GM12864 (cell line): ENCODE measurements around the gene RAPGEF4.

Source experiments
- DNase-seq: peaks from one replicate; pipeline ENCODE4 v3.0.0-alpha.2; 2011; ENCODE audit warnings: low read depth
- H3K4me3 ChIP-seq: 2 replicates; pipeline ENCODE4 v1.5.1; 2011; ENCODE audit warnings: mild to moderate bottlenecking, low read depth, low read length, control low read depth
- TF ChIP-seq, protein P1 (sequence below): IDR thresholded peaks from 2 replicates; pipeline ENCODE4 v1.5.1; 2011; ENCODE audit warnings: low read depth, mild to moderate bottlenecking, moderate library complexity, low read length, control low read depth, inconsistent platforms; ENCODE audit errors: missing control alignments

The RAPGEF4 gene

DNA sequence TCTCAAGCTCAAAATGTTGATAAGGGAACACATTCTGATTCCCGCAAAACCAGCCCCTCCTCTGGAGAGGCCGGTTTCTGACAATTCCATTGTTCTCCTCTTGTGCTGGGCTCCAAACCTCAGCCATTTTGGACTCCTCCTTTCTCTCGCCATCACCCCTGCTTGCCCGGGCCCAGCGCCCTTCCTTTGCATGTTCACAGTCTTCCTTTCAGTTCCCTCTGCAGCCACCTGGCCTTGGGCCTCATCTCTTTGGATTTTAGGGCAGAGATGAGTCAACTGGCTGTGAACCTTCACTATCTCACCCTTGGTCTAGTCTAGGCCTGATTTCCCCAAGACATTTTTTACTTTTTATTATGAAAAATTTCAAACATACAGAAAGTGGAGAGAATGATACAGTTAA is 184.1 kb downstream of the RAPGEF4 start:
- TF ChIP-seq, protein P1, sequence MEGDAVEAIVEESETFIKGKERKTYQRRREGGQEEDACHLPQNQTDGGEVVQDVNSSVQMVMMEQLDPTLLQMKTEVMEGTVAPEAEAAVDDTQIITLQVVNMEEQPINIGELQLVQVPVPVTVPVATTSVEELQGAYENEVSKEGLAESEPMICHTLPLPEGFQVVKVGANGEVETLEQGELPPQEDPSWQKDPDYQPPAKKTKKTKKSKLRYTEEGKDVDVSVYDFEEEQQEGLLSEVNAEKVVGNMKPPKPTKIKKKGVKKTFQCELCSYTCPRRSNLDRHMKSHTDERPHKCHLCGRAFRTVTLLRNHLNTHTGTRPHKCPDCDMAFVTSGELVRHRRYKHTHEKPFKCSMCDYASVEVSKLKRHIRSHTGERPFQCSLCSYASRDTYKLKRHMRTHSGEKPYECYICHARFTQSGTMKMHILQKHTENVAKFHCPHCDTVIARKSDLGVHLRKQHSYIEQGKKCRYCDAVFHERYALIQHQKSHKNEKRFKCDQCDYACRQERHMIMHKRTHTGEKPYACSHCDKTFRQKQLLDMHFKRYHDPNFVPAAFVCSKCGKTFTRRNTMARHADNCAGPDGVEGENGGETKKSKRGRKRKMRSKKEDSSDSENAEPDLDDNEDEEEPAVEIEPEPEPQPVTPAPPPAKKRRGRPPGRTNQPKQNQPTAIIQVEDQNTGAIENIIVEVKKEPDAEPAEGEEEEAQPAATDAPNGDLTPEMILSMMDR = no peak
- H3K4me3 ChIP-seq = no peak overlapping the region
- DNase-seq = peak; percentile 25

DNA sequence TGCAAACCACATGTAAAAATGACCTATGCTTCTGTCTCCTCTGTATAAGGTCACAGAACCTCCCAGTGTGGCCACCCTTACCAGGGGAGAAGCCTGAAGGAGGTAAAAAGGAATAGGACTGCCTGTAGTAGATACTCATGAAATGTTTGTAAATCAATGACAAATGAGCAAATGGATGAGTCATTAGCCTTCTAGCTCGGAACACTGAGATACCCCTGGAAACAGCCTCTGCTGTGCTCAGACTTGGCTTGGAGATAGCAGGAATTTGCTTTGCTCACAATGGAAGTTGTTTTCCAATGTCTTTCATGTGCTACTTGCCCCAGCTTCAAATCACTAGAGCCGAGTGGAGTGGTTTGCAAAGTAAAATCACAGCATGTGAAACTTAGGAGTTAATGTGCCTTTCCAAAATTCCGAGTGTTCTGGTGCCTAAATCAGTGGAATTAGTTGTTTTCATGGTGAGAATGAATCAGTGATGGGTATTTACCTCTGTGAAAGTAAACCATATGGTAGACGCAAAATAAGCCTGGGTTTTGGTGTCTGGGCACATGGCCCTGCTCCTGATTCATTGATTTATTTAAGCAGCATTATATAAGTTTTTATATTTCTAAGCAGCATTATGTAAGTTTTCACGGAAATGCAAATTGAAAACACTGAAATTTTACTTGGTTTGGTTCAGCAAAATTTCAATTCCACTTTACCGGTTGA is 186.0 kb downstream of the RAPGEF4 start:
- TF ChIP-seq, protein P1 = no peak
- no peak for DNase-seq
- H3K4me3 ChIP-seq = no peak overlapping the region

DNA sequence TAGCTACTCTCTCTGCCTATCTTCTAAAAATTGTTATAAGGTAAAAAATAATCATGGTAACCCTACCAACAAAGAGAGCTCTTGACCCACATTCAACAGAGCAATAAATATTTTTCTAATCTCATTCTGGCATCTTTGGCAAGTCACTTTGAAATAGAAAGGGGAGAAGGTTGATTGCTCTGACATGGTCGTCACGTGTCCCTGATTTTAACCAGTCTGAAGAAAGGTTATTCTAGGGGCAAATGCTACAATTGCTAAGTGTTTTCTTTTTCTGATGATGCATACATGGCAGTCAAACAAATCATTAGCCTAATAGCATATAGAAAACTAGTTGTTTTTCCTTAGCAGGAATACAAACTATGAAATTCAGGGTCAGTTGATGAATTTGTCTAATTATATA is 186.7 kb downstream of the RAPGEF4 start:
- no peak overlapping the region for H3K4me3 ChIP-seq
- DNase-seq = no peak
- TF ChIP-seq, protein P1 = no peak

DNA sequence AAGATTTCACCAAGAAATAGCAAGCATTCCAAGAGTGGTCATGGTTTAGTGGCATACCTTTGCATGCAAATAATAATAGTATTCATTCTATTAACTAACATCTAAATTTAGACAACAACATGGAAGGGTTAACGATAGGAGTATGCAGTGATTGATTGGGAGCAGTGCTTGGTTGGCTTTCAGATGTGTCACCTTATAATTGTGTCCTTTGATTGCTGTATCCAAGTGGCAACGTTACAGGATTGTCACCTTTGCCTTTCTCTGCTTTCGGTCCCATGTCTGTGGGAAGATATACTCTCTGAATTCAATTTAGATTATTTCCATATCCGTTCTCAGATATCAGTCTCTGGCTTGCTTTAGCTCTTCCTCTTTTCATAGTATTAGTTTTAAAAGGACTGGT is 187.2 kb downstream of the RAPGEF4 start:
- no peak overlapping the region for H3K4me3 ChIP-seq
- TF ChIP-seq, protein P1 = no peak
- DNase-seq = no peak

DNA sequence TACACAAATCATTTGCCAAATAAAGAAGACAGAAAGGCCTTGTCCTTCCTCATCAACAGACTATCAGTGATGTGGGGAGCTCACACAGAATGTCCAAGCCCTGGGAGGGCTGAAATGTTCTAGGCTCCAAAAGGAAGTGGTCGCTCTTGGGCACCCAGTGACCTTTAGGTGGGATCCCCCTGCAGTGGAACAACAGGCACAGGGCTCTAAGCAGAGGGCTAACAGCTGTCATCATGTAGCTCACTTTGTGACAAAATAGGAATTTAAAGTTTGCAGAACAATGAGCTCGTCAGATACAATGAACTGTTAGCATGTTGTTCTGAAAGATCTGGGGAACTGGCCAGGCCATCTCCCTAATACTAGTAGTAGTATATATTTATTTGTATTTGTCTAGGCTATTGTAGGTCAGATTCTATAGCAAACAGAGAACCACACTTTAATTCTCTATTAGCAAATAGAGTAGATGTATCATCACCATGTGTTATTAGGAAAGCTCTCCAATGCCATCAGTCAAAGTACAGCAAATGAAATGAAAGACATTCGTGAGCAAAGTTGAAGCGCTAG is 188.5 kb downstream of the RAPGEF4 start:
- TF ChIP-seq, protein P1 = no peak
- no peak for DNase-seq
- no peak overlapping the region for H3K4me3 ChIP-seq

DNA sequence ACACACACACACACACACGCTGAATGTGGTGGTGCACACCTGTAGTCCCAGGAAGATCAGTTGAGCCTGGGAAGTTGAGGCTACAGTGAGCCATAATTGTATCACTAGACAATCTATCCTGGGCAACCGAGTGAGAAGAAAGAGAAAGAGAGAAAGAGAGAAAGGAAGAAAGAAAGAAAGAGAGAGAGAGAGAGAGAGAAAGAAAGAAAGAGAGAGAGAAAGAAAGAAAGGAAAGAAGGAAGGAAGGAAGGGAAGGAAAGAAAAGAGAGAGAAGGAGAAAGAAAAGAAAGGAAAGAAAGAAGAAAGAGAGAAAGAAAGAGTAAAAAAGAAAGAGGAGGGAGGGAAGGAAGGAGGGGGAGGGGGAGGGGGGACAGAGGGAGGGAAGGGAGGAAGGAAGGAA is 190.0 kb downstream of the RAPGEF4 start:
- TF ChIP-seq, protein P1 = no peak
- no peak for DNase-seq
- no peak overlapping the region for H3K4me3 ChIP-seq
